Sigmoid colon (tissue), 7 donors: ENCODE measurements around the gene RRM2. TPM values are rescaled to one million over a fixed set of nuclear protein-coding genes. Genes with fewer than 3 reads are reported as not detected.

Source experiments
- DNase-seq: peaks from one replicate; pipeline ENCODE4 v3.0.0-alpha.2; 2019
- H3K27ac ChIP-seq, 4 donors: fragments of 200-600 bp; sonication (generic); one replicate each; pipeline ENCODE4 v1.5.1; 2016 to 2019; ENCODE audit warnings: mild to moderate bottlenecking in 1 of 4
- H3K27me3 ChIP-seq, 3 donors: fragments of 200-600 bp; sonication (generic); one replicate each; pipeline ENCODE4 v1.5.1; 2019; ENCODE audit warnings: mild to moderate bottlenecking in 1 of 3
- H3K36me3 ChIP-seq, 4 donors: fragments of 200-600 bp; sonication (generic); one replicate each; pipeline ENCODE4 v1.5.1; 2016 to 2019
- H3K4me1 ChIP-seq, 4 donors: fragments of 200-600 bp; sonication (generic); one replicate each; pipeline ENCODE4 v1.5.1; 2017 to 2019
- H3K4me3 ChIP-seq, 4 donors: fragments of 200-600 bp; sonication (generic); one replicate each; pipeline ENCODE4 v1.5.1; 2017 to 2019; ENCODE audit warnings: mild to moderate bottlenecking in 2 of 4, moderate library complexity in 1 of 4
- H3K9me3 ChIP-seq, 4 donors: fragments of 200-600 bp in 3 of 4; sonication (generic) in 3 of 4; one replicate each; pipeline versions ENCODE4 v1.5.1 to v1.6.1; 2013 to 2019
- CTCF ChIP-seq, 4 experiments: fragments of 450-650 bp in 3 of 4; fragments of 200-600 bp in 1 of 4; IDR thresholded peaks; one replicate each; pipeline ENCODE4 v1.5.1; 2016 to 2019; ENCODE audit warnings: antibody characterized with exemption in 4 of 4, mild to moderate bottlenecking in 3 of 4, moderate library complexity in 2 of 4
- EP300 ChIP-seq, 4 donors: sonication (generic); formaldehyde crosslinking; IDR thresholded peaks; one replicate each; pipeline ENCODE4 v1.6.1; 2017; ENCODE audit warnings: antibody characterized with exemption in 4 of 4
- POLR2A ChIP-seq, 2 donors: fragments of 450-650 bp; IDR thresholded peaks; one replicate each; pipeline ENCODE4 v1.6.1; 2016; ENCODE audit warnings: antibody characterized with exemption in 2 of 2, mild to moderate bottlenecking in 2 of 2, moderate library complexity in 2 of 2
- POLR2AphosphoS5 ChIP-seq, 4 donors: sonication (generic); formaldehyde crosslinking; IDR thresholded peaks; one replicate each; pipeline ENCODE4 v1.6.1; 2017; ENCODE audit warnings: antibody characterized with exemption in 4 of 4
- WGBS, 2 donors: extraction: QIAGEN DNeasy Blood & Tissue Kit; methylation state at CpG; one replicate each; pipeline ENCODE4 v1.1.7; 2013; 5-methylcytosine and 5-hydroxymethylcytosine counted together
- intact Hi-C: fragments of 100-400 bp; cut with DNase I; formaldehyde crosslinking; loops from one replicate; pipeline ENCODE4 v1.15.1; 2023
- polyA plus RNA-seq, 3 donors: library from polyadenylated mRNA; stranded (reverse); fragments of 200-250 nt; gene quantifications; one replicate each; pipeline ENCODE4 v1.2.3, GENCODE V29; 2013
- total RNA-seq, 4 donors: library from RNA; depleted of rRNA; stranded (reverse); fragments of >200 nt; gene quantifications; one replicate each; pipeline ENCODE4 v1.1.0, GENCODE V29; 2016
- donor health status: healthy with polysubstance abuse.
- donor health status: Bipolar disorder and iron deficiency.
- donor health status: healthy.

Gene RRM2
- total and polyA plus RNA-seq, 7 donors: 0.16 to 65.8 (median 6.9) TPM; not detected in 1

- H3K36me3 ChIP-seq: no peaks in the 10 kb centered on the region
- 68 to 89% methylated on average over 7 of the region's 7 CpGs for WGBS, 2 donors
- intact Hi-C loops: no loop called here
- no peaks in the 10 kb centered on the region for H3K4me1 ChIP-seq
- no peaks in the 10 kb centered on the region for H3K27me3 ChIP-seq
- no peaks in the 10 kb centered on the region for H3K9me3 ChIP-seq
- no peak overlapping the region for H3K4me3 ChIP-seq
- no peak overlapping the region for H3K27ac ChIP-seq
- DNase-seq: peak; percentile 17
- TF ChIP-seq EP300 (IDR thresholded peaks at IDR 0.05): no peak
- no peak for TF ChIP-seq CTCF (IDR thresholded peaks at IDR 0.05)
- TF ChIP-seq POLR2AphosphoS5 (IDR thresholded peaks at IDR 0.05): no peak
- no peak for TF ChIP-seq POLR2A (IDR thresholded peaks at IDR 0.05)
Measured at GRCh38 chr2:10132043-10132575, 9.6 kb downstream of the RRM2 start.

GRCh38 chr2:10132596-10132995 lies 10.1 kb downstream of the RRM2 start:
- Histone ChIP-seq H3K36me3 (no peaks in the 10 kb centered on the region), H3K4me1 (no peaks in the 10 kb centered on the region), H3K4me3 (no peak overlapping the region), H3K27me3 (no peaks in the 10 kb centered on the region), H3K9me3 (no peaks in the 10 kb centered on the region), H3K27ac (no peak overlapping the region)
- TF ChIP-seq CTCF (IDR thresholded peaks at IDR 0.05): no peak
- no peak for TF ChIP-seq EP300 (IDR thresholded peaks at IDR 0.05)
- no peak for TF ChIP-seq POLR2A (IDR thresholded peaks at IDR 0.05)
- TF ChIP-seq POLR2AphosphoS5 (IDR thresholded peaks at IDR 0.05): no peak
- no peak for DNase-seq
- 92% methylated on average over 6 of the region's 6 CpGs for WGBS, 2 donors
- intact Hi-C loops: no loop called here

- intact Hi-C loops: no loop called here
- H3K27ac ChIP-seq: no peak overlapping the region
- H3K4me1 ChIP-seq: no peaks in the 10 kb centered on the region
- no peaks in the 10 kb centered on the region for H3K27me3 ChIP-seq
- no peaks in the 10 kb centered on the region for H3K9me3 ChIP-seq
- 85 to 92% methylated on average over 6 of the region's 6 CpGs for WGBS, 2 donors
- TF ChIP-seq POLR2A (IDR thresholded peaks at IDR 0.05): no peak
- DNase-seq: peak; percentile 28
- H3K36me3 ChIP-seq: no peaks in the 10 kb centered on the region
- H3K4me3 ChIP-seq: no peak overlapping the region
Measured at GRCh38 chr2:10132996-10133647, 10.6 kb downstream of the RRM2 start.

GRCh38 chr2:10135296-10136089 lies 13.0 kb downstream of the RRM2 start:
- Histone ChIP-seq H3K4me1 (no peaks in the 10 kb centered on the region), H3K27ac (no peak overlapping the region), H3K27me3 (no peaks in the 10 kb centered on the region), H3K4me3 (no peak overlapping the region), H3K9me3 (no peaks in the 10 kb centered on the region), H3K36me3 (no peaks in the 10 kb centered on the region)
- 86 to 87% methylated on average over 9 of the region's 9 CpGs for WGBS, 2 donors
- TF ChIP-seq POLR2AphosphoS5 (IDR thresholded peaks at IDR 0.05) (no peak), POLR2A (IDR thresholded peaks at IDR 0.05) (no peak), EP300 (IDR thresholded peaks at IDR 0.05) (no peak), CTCF (IDR thresholded peaks at IDR 0.05) (no peak)
- intact Hi-C loops: no loop called here
- DNase-seq: no peak
